ENCODE measurements around the gene CCDC187. TPM values are rescaled to one million over a fixed set of nuclear protein-coding genes. Genes with fewer than 3 reads are reported as not detected.

CCDC187 gene
- polyA plus RNA-seq, 1 donor (not counting 4 experiments of a cell fraction or from before 2014, with no cell fraction given): 0.03 TPM

DNA sequence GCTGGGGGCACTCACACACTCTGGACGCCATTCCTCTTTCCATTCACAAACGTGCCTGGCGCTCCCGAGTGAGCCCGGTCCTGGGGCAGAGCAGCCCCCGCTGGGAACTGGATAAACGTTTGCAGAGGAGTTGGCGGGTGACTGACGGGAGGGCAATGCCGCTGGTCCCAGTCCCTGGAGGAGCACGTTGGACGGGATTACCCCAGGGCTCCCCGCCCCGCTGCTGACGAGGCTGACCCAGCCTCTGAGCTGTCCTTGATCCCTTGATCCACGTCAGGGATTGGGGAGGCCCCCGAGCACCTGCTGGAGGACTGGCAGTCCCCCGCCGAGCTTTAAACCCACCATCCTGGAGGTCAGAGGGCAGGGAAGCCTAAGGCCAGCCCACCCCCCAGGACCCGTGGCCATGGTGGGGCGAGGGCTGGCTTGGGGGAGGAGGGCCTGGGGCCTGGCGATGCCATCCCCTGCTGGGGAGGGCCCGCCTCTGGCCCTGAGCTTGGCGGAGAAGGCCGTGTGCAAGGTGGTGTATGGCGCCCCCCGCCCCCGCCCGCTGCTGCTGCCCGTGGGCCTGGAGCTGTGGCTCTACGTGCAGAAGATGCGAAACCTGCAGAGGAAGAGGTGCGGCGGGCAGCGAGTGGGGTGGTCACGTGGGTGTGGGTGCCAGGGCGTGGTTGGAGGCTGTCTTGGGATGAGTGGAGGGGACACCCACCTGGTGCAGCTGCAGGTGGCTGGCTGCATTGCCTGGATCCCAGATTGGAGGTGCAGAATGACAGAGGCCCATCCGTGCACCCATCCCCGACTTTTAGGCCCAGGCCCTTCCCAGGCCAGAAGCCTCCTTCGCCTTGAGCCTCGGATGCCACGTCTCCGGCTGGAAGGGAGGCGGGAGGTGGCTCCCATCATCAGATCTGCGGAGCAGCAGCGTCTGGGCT, 27.9 kb upstream of the CCDC187 start:
- Histone ChIP-seq H3K9me1 (ENCODE audit: control insufficient read depth, extremely low read depth, insufficient read depth, low read length) (no peaks in the 10 kb centered on the region), H3K27ac (ENCODE audit: control insufficient read depth, insufficient read depth, low read length) (no peak overlapping the region), H3K36me3 (ENCODE audit: control insufficient read depth in 2 of 2, extremely low read depth in 1 of 2, insufficient read depth in 2 of 2, low read length in 2 of 2) (peaks cover 0 to 3% of the 10 kb centered on the region in 2 experiments), H3K9ac (ENCODE audit: control insufficient read depth, extremely low read depth, insufficient read depth, low read length) (no peak overlapping the region), H2AFZ (ENCODE audit: control insufficient read depth, low read length) (no peak overlapping the region), H4K20me1 (ENCODE audit: control insufficient read depth, extremely low read depth, insufficient read depth, low read length) (no peaks in the 10 kb centered on the region), H3K4me1 (ENCODE audit: control insufficient read depth, extremely low read depth, insufficient read depth, low read length) (peaks cover 10% of the 10 kb centered on the region), H3K4me3 (ENCODE audit: control insufficient read depth in 2 of 3, extremely low read depth in 1 of 3, insufficient read depth in 2 of 3, low read depth in 1 of 3, low read length in 3 of 3) (no peak overlapping the region), H3K4me2 (ENCODE audit: control insufficient read depth, extremely low read depth, insufficient read depth, low read depth, low read length) (no peak overlapping the region), H3K79me2 (ENCODE audit: control insufficient read depth, insufficient read depth, low read length) (no peaks in the 10 kb centered on the region), H3K27me3 (ENCODE audit: control insufficient read depth, extremely low read depth, insufficient read depth, low read length) (no peaks in the 10 kb centered on the region), H3K9me3 (ENCODE audit: control insufficient read depth, low read depth, low read length) (no peaks in the 10 kb centered on the region)
- FAIRE-seq (no peak), DNase-seq (ENCODE audit: low read depth, low spot score) (no peak)
- TF ChIP-seq, protein P1, sequence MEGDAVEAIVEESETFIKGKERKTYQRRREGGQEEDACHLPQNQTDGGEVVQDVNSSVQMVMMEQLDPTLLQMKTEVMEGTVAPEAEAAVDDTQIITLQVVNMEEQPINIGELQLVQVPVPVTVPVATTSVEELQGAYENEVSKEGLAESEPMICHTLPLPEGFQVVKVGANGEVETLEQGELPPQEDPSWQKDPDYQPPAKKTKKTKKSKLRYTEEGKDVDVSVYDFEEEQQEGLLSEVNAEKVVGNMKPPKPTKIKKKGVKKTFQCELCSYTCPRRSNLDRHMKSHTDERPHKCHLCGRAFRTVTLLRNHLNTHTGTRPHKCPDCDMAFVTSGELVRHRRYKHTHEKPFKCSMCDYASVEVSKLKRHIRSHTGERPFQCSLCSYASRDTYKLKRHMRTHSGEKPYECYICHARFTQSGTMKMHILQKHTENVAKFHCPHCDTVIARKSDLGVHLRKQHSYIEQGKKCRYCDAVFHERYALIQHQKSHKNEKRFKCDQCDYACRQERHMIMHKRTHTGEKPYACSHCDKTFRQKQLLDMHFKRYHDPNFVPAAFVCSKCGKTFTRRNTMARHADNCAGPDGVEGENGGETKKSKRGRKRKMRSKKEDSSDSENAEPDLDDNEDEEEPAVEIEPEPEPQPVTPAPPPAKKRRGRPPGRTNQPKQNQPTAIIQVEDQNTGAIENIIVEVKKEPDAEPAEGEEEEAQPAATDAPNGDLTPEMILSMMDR (optimal IDR thresholded peaks at IDR 0.05 in 1 of 3, IDR thresholded peaks at IDR 0.05 in 1 of 3, conservative IDR thresholded peaks at IDR 0.05 in 1 of 3; ENCODE audit: extremely low read depth in 1 of 3, insufficient read depth in 2 of 3, low read length in 3 of 3): no peak
- TF ChIP-seq EZH2 (IDR thresholded peaks at IDR 0.05; ENCODE audit: low read length): no peak
- dilution Hi-C loops (cut with MboI; ENCODE audit: extremely low pct_ligation_motif_present, low sequenced_read_pairs): no loop called here

GRCh38 chr9:136331030-136331429, 27.1 kb upstream of the CCDC187 start:
- Histone ChIP-seq H3K4me1 (ENCODE audit: control insufficient read depth, extremely low read depth, insufficient read depth, low read length) (peaks cover 10% of the 10 kb centered on the region), H3K4me2 (ENCODE audit: control insufficient read depth, extremely low read depth, insufficient read depth, low read depth, low read length) (no peak overlapping the region), H3K79me2 (ENCODE audit: control insufficient read depth, insufficient read depth, low read length) (no peaks in the 10 kb centered on the region), H3K4me3 (ENCODE audit: control insufficient read depth in 2 of 3, extremely low read depth in 1 of 3, insufficient read depth in 2 of 3, low read depth in 1 of 3, low read length in 3 of 3) (no peak overlapping the region), H3K27ac (ENCODE audit: control insufficient read depth, insufficient read depth, low read length) (no peak overlapping the region), H2AFZ (ENCODE audit: control insufficient read depth, low read length) (no peak overlapping the region), H3K9ac (ENCODE audit: control insufficient read depth, extremely low read depth, insufficient read depth, low read length) (no peak overlapping the region), H4K20me1 (ENCODE audit: control insufficient read depth, extremely low read depth, insufficient read depth, low read length) (no peaks in the 10 kb centered on the region), H3K27me3 (ENCODE audit: control insufficient read depth, extremely low read depth, insufficient read depth, low read length) (no peaks in the 10 kb centered on the region), H3K9me1 (ENCODE audit: control insufficient read depth, extremely low read depth, insufficient read depth, low read length) (no peaks in the 10 kb centered on the region), H3K36me3 (ENCODE audit: control insufficient read depth in 2 of 2, extremely low read depth in 1 of 2, insufficient read depth in 2 of 2, low read length in 2 of 2) (peaks cover 0 to 3% of the 10 kb centered on the region in 2 experiments), H3K9me3 (ENCODE audit: control insufficient read depth, low read depth, low read length) (no peaks in the 10 kb centered on the region)
- DNase-seq (ENCODE audit: low read depth, low spot score) (no peak), FAIRE-seq (no peak)
- dilution Hi-C loops (cut with MboI; ENCODE audit: extremely low pct_ligation_motif_present, low sequenced_read_pairs): no loop called here
- TF ChIP-seq EZH2 (IDR thresholded peaks at IDR 0.05; ENCODE audit: low read length): no peak
- TF ChIP-seq, protein P1 (optimal IDR thresholded peaks at IDR 0.05 in 1 of 3, IDR thresholded peaks at IDR 0.05 in 1 of 3, conservative IDR thresholded peaks at IDR 0.05 in 1 of 3; ENCODE audit: extremely low read depth in 1 of 3, insufficient read depth in 2 of 3, low read length in 3 of 3): no peak
